K562 (cell line): ENCODE results near the gene TBP. TPM values are rescaled to one million over a fixed set of nuclear protein-coding genes. Genes with fewer than 3 reads are reported as not detected.

ENCODE experiments used
- BCOR ChIP-seq: fragments of 450-650 bp; IDR thresholded peaks from 2 replicates; pipeline ENCODE4 v1.6.1; 2016
- CHD4 ChIP-seq: fragments of 200-600 bp; sonication (generic); IDR thresholded peaks from 3 replicates; pipeline ENCODE4 v1.6.1; 2012; ENCODE audit warnings: low read depth, mild to moderate bottlenecking, mixed read lengths, low read length, inconsistent platforms; ENCODE audit not compliant: insufficient read depth, insufficient replicate concordance, poor library complexity, severe bottlenecking
- HNRNPL ChIP-seq: fragments of 200-400 bp; formaldehyde crosslinking; IDR thresholded peaks from 2 replicates; pipeline ENCODE4 v1.6.1; 2017; ENCODE audit warnings: low read depth, mild to moderate bottlenecking, low read length
- NCOA1 ChIP-seq: fragments of 450-650 bp; IDR thresholded peaks from 2 replicates; pipeline ENCODE4 v1.6.1; 2016; ENCODE audit warnings: low read depth
- NR2C1 ChIP-seq, 2 experiments: fragments of 450-650 bp; IDR thresholded peaks; 2 replicates each; pipeline ENCODE4 v1.6.1; 2017; ENCODE audit warnings: mild to moderate bottlenecking in 2 of 2, antibody characterized with exemption in 1 of 2, inconsistent platforms in 1 of 2, missing compliant biosample characterization in 1 of 2, missing genetic modification characterization in 1 of 2
- NRF1 ChIP-seq, 2 experiments: fragments of 450-650 bp; IDR thresholded peaks in 1 of 2; conservative IDR thresholded peaks in 1 of 2; 2 replicates each; pipeline ENCODE4 v1.6.1; 2014; ENCODE audit warnings: mild to moderate bottlenecking in 2 of 2
- NUFIP1 ChIP-seq: fragments of 450-650 bp; IDR thresholded peaks from 2 replicates; pipeline ENCODE4 v1.6.1; 2018; ENCODE audit not compliant: partially characterized antibody
- POLR2H ChIP-seq: IDR thresholded peaks from 2 replicates; pipeline ENCODE4 v1.6.1; 2016; ENCODE audit warnings: missing genetic modification characterization, low read depth, mild to moderate bottlenecking, control low read depth, missing compliant biosample characterization, moderate library complexity
- RB1 ChIP-seq: fragments of 450-650 bp; IDR thresholded peaks from 2 replicates; pipeline ENCODE4 v1.6.1; 2017; ENCODE audit warnings: low read depth, mild to moderate bottlenecking
- RBM14 ChIP-seq: fragments of 200-400 bp; formaldehyde crosslinking; IDR thresholded peaks from 2 replicates; pipeline ENCODE4 v1.6.1; 2018; ENCODE audit warnings: low read depth, mild to moderate bottlenecking, low read length, moderate library complexity, borderline replicate concordance; ENCODE audit not compliant: insufficient read depth
- RBM17 ChIP-seq: fragments of 200-400 bp; formaldehyde crosslinking; IDR thresholded peaks from 2 replicates; pipeline ENCODE4 v1.6.1; 2017; ENCODE audit warnings: low read depth, mild to moderate bottlenecking, low read length, borderline replicate concordance
- SAFB2 ChIP-seq: fragments of 200-400 bp; formaldehyde crosslinking; IDR thresholded peaks from 2 replicates; pipeline ENCODE4 v1.6.1; 2018; ENCODE audit warnings: borderline replicate concordance, low read length, low read depth, moderate library complexity; ENCODE audit not compliant: severe bottlenecking
- TAF9B ChIP-seq: fragments of 450-650 bp; IDR thresholded peaks from 2 replicates; pipeline ENCODE4 v1.6.1; 2018; ENCODE audit warnings: mild to moderate bottlenecking; ENCODE audit not compliant: partially characterized antibody
- TEAD2 ChIP-seq: fragments of 450-650 bp; IDR thresholded peaks from 2 replicates; pipeline ENCODE4 v1.6.1; 2016; ENCODE audit warnings: missing genetic modification characterization, control low read depth, missing compliant biosample characterization
- ZBTB2 ChIP-seq: fragments of 450-650 bp; IDR thresholded peaks from 2 replicates; pipeline ENCODE4 v1.6.1; 2016; ENCODE audit warnings: antibody characterized with exemption
- ZNF280B ChIP-seq: fragments of 250-450 bp; sonication (Bioruptor Pico); IDR thresholded peaks from 2 replicates; pipeline ENCODE4 v1.5.1; 2021; ENCODE audit warnings: mild to moderate bottlenecking
- ZNF324 ChIP-seq: fragments of 250-450 bp; sonication (Bioruptor Pico); IDR thresholded peaks from 2 replicates; pipeline ENCODE4 v1.4.0; 2020; ENCODE audit warnings: mild to moderate bottlenecking
- ZNF778 ChIP-seq: fragments of 450-650 bp; formaldehyde crosslinking; IDR thresholded peaks from 2 replicates; pipeline ENCODE4 v1.4.0; 2020; ENCODE audit warnings: mild to moderate bottlenecking, moderate library complexity
- polyA plus RNA-seq, 8 experiments: library from polyadenylated mRNA; depleted of rRNA in 4 of 8; stranded (reverse) in 5 of 8; unstranded in 3 of 8; fragments of >200 nt; fragmentation: Nextera tagmentation in 2 of 8; fragmentation: Illumina TruSeq in 1 of 8; extraction: Ambion mirVana in 2 of 8; extraction: Trizol in 1 of 8; gene quantifications; 2 replicates each; pipeline versions ENCODE4 v1.2.1 to v1.2.3, GENCODE V29; 2011 to 2014; ENCODE audit warnings: inconsistent platforms in 1 of 8, missing spikeins in 1 of 8
- total RNA-seq, 7 experiments: library from RNA; depleted of rRNA in 6 of 7; stranded (reverse); fragments of >200 nt in 6 of 7; fragmentation: Illumina TruSeq in 2 of 7; extraction: Trizol in 2 of 7; gene quantifications; 2 replicates each; pipeline versions ENCODE4 v1.2.1 to v1.2.3, GENCODE V29; 2011 to 2021; ENCODE audit warnings: low replicate concordance in 1 of 7
- TF ChIP-seq, protein P1 (sequence below), 2 experiments: fragments of 450-650 bp in 1 of 2; IDR thresholded peaks; 2 replicates each; pipeline ENCODE4 v1.6.1; 2011 to 2017; ENCODE audit warnings: low read depth in 2 of 2, antibody characterized with exemption in 1 of 2, borderline replicate concordance in 1 of 2, low read length in 1 of 2, mild to moderate bottlenecking in 1 of 2, mixed read lengths in 1 of 2; ENCODE audit not compliant: control insufficient read depth in 1 of 2
- TF ChIP-seq, protein P2 (sequence below): sonication (generic); formaldehyde crosslinking; IDR thresholded peaks from 2 replicates; pipeline ENCODE4 v1.8.0; 2022; ENCODE audit warnings: mild to moderate bottlenecking, missing genetic modification reagents

Gene TBP
- total and polyA plus RNA-seq, 9 of the 15 experiments (the other 6 are each of a cell fraction or from before 2014, with no cell fraction given): 28.5 to 86.1 (median 39.5) TPM

- TF ChIP-seq ZBTB2 (no peak), ZNF280B (no peak), NUFIP1 (no peak), NR2C1 (IDR thresholded peaks at IDR 0.05) (peak; percentile 96), NR2C1 (tag; IDR thresholded peaks at IDR 0.05) (peak; percentile 98), RBM14 (no peak), BCOR (peak; percentile 23; the same call in 1 of the 2 replicates), RB1 (peak; percentile 79), RBM17 (no peak), ZNF324 (no peak), NCOA1 (peak; percentile 60), ZNF778 (CRISPR knock-in tag) (no peak), POLR2H (tag) (peak; percentile 37; the same call in 1 of the 2 replicates), TEAD2 (tag) (no peak), NRF1 (conservative IDR thresholded peaks at IDR 0.05 in 1 of 2, IDR thresholded peaks at IDR 0.05 in 1 of 2) (peak; percentile 52 to 62), CHD4 (no peak), HNRNPL (no peak), TAF9B (peak; percentile 56), SAFB2 (no peak)
- TF ChIP-seq, protein P1, sequence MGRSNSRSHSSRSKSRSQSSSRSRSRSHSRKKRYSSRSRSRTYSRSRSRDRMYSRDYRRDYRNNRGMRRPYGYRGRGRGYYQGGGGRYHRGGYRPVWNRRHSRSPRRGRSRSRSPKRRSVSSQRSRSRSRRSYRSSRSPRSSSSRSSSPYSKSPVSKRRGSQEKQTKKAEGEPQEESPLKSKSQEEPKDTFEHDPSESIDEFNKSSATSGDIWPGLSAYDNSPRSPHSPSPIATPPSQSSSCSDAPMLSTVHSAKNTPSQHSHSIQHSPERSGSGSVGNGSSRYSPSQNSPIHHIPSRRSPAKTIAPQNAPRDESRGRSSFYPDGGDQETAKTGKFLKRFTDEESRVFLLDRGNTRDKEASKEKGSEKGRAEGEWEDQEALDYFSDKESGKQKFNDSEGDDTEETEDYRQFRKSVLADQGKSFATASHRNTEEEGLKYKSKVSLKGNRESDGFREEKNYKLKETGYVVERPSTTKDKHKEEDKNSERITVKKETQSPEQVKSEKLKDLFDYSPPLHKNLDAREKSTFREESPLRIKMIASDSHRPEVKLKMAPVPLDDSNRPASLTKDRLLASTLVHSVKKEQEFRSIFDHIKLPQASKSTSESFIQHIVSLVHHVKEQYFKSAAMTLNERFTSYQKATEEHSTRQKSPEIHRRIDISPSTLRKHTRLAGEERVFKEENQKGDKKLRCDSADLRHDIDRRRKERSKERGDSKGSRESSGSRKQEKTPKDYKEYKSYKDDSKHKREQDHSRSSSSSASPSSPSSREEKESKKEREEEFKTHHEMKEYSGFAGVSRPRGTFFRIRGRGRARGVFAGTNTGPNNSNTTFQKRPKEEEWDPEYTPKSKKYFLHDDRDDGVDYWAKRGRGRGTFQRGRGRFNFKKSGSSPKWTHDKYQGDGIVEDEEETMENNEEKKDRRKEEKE (IDR thresholded peaks at IDR 0.05; ENCODE audit: borderline replicate concordance in 1 of 2, control insufficient read depth in 1 of 2, low read depth in 2 of 2, low read length in 1 of 2): peak in 1 of 2 experiments; percentile 82; a peak in 1 of 4 replicates
- TF ChIP-seq, protein P2, sequence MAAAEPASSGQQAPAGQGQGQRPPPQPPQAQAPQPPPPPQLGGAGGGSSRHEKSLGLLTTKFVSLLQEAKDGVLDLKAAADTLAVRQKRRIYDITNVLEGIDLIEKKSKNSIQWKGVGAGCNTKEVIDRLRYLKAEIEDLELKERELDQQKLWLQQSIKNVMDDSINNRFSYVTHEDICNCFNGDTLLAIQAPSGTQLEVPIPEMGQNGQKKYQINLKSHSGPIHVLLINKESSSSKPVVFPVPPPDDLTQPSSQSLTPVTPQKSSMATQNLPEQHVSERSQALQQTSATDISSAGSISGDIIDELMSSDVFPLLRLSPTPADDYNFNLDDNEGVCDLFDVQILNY (CRISPR knock-in tag): peak; percentile 93
Measured at GRCh38 chr6:170554013-170554795, at the start of gene TBP (continued).
